ENCODE data around the gene MAPRE2. TPM values are rescaled to one million over a fixed set of nuclear protein-coding genes. Genes with fewer than 3 reads are reported as not detected.

MAPRE2 gene
- total RNA-seq, 1 experiment from 2014 or later, result 29.4 TPM

- H3K4ac ChIP-seq (ENCODE audit: low read depth, low read length), result no peak overlapping the region
- no peak overlapping the region for H3T11ph ChIP-seq (ENCODE audit: low read length)
- H3K4me2 ChIP-seq (ENCODE audit: insufficient read depth, insufficient read length, low read length), result no peak overlapping the region
- no peak overlapping the region for H3K27ac ChIP-seq (ENCODE audit: insufficient read length, low read depth, low read length)
- H4K5ac ChIP-seq (ENCODE audit: insufficient read length, low read depth, low read length), result no peak overlapping the region
- Mint-ChIP-seq H3K4me3 (no peak overlapping the region), H3K9me3 (peaks cover 5% of the 10 kb centered on the region in 2 experiments), H3K27ac (no peak overlapping the region; a peak in 1 of 7 replicates), H3K4me1 (peaks cover 21 to 24% of the 10 kb centered on the region in 2 experiments), H3K36me3 (ENCODE audit: insufficient read depth in 1 of 3, low read depth in 3 of 3) (peaks cover 0 to 6% (median 2%) of the 10 kb centered on the region in 3 experiments; a peak in 5 of 7 replicates), H3K27me3 (ENCODE audit: low read depth) (no peaks in the 10 kb centered on the region)
- H3K79me1 ChIP-seq (ENCODE audit: insufficient read depth, low read depth, low read length, poor library complexity, severe bottlenecking), result no peaks in the 10 kb centered on the region
- no peak overlapping the region for H2BK120ac ChIP-seq (ENCODE audit: low read depth, low read length, poor library complexity, severe bottlenecking)
- H4K20me1 ChIP-seq (ENCODE audit: control insufficient read depth, insufficient read depth, insufficient read length), result no peaks in the 10 kb centered on the region
- H3K4me1 ChIP-seq (ENCODE audit: insufficient read depth, low read length), result peaks cover 4% of the 10 kb centered on the region; the same call in 1 of the 2 replicates
- H3K23me2 ChIP-seq (ENCODE audit: insufficient read length, low read depth, low read length, poor library complexity, severe bottlenecking), result no peaks in the 10 kb centered on the region
- H2BK5ac ChIP-seq (ENCODE audit: insufficient read length, low read length), result no peak overlapping the region
- H2BK20ac ChIP-seq (ENCODE audit: low read depth, low read length, poor library complexity, severe bottlenecking), result no peak overlapping the region
- no peak overlapping the region for H2AK5ac ChIP-seq (ENCODE audit: insufficient read length, low read length)
- H2BK12ac ChIP-seq (ENCODE audit: insufficient read length, low read depth, low read length), result no peak overlapping the region
- H3K56ac ChIP-seq (ENCODE audit: insufficient read length, low read depth, low read length), result no peak overlapping the region
- no peak overlapping the region for H3K18ac ChIP-seq (ENCODE audit: insufficient read length, low read depth, low read length)
- no peak for TF ChIP-seq CTCF (conservative IDR thresholded peaks at IDR 0.05)
- H3K14ac ChIP-seq (ENCODE audit: insufficient read depth, low read length), result no peak overlapping the region
- no peaks in the 10 kb centered on the region for H3K79me2 ChIP-seq (ENCODE audit: insufficient read depth, low read length)
- H3K9me3 ChIP-seq (ENCODE audit: control insufficient read depth, low read depth, low read length), result no peaks in the 10 kb centered on the region
- no peak overlapping the region for H3K9ac ChIP-seq (ENCODE audit: extremely low read depth, insufficient read length, low read length)
- no peak overlapping the region for H2BK15ac ChIP-seq (ENCODE audit: low read depth, low read length)
- no peak overlapping the region for H3K23ac ChIP-seq (ENCODE audit: insufficient read length, low read depth, low read length)
- H2AFZ ChIP-seq (ENCODE audit: low read length), result no peak overlapping the region
- H4K91ac ChIP-seq (ENCODE audit: insufficient read length, low read depth, low read length), result no peak overlapping the region
- H3K27me3 ChIP-seq (ENCODE audit: insufficient read depth, low read length), result no peaks in the 10 kb centered on the region
- no peak for DNase-seq
- no CpG with 5 or more reads among the region's 12 CpGs for WGBS (ENCODE audit: extremely low coverage, insufficient read length, low lambda C conversion rate)
- H4K8ac ChIP-seq (replicated peaks; ENCODE audit: insufficient read length, low read depth, low read length), result no peak overlapping the region
These were observed 112.5 kb downstream of the MAPRE2 start for GRCh38 chr18:35153609-35154272.

Data from H9 (cell line).